IMR-90 (cell line): ENCODE data around the gene BRME1. TPM values are rescaled to one million over a fixed set of nuclear protein-coding genes. Genes with fewer than 3 reads are reported as not detected.
"Not testable (repeated sequence)": the region's sequence is repeated elsewhere in the genome, so short reads cannot be mapped to it uniquely, and the experiment has no call there.

Experiments used
- ATAC-seq: fragments of 200-7000 bp; cut with Tn5 transposase; 2 replicates; pipeline ENCODE4 v1.9.1; 2020; ENCODE audit warnings: low read depth, mild to moderate bottlenecking, moderate library complexity
- BruUV-seq: library from RNA; stranded (reverse); fragments of 400-500 nt; replicated peaks from 2 replicates; lab custom pipeline; 2021; lab: Mats Ljungman, UMichigan
- CTCF ChIA-PET: fragments of 300-600 bp; formaldehyde crosslinking; extraction: SDS; loops from one replicate; lab custom pipeline; 2021; ENCODE audit warnings: antibody characterized with exemption; lab: Yijun Ruan, JAX
- POLR2A ChIA-PET: fragments of 300-600 bp; sonication (Branson Sonifier 250); formaldehyde crosslinking; loops from one replicate; lab custom pipeline; 2022; ENCODE audit warnings: antibody characterized with exemption; ENCODE audit not compliant: unreplicated experiment; lab: Charles Lee
- DNase-seq: peaks from one replicate; pipeline ENCODE4 v3.0.0; 2013
- H2AFZ ChIP-seq: replicated peaks from 2 replicates; pipeline ENCODE3; 2013; ENCODE audit warnings: low read length, mild to moderate bottlenecking; ENCODE audit not compliant: poor library complexity
- H2AK5ac ChIP-seq: 2 replicates; pipeline ENCODE4 v1.6.1; 2013; ENCODE audit warnings: low read depth, low read length, inconsistent platforms
- H2AK9ac ChIP-seq: replicated peaks from 2 replicates; pipeline ENCODE3; 2013; ENCODE audit warnings: mild to moderate bottlenecking, low read depth, low read length, moderate library complexity; ENCODE audit not compliant: poor library complexity
- H2BK120ac ChIP-seq: 2 replicates; pipeline ENCODE4 v1.6.1; 2013; ENCODE audit warnings: low read depth, low read length, inconsistent platforms
- H2BK15ac ChIP-seq: 3 replicates; pipeline ENCODE4 v1.6.1; 2013; ENCODE audit warnings: low read depth, low read length, inconsistent platforms
- H2BK20ac ChIP-seq: 2 replicates; pipeline ENCODE4 v1.6.1; 2013; ENCODE audit warnings: low read depth, mild to moderate bottlenecking, inconsistent platforms, low read length, moderate library complexity
- H2BK5ac ChIP-seq: 2 replicates; pipeline ENCODE4 v1.6.1; 2013; ENCODE audit warnings: mild to moderate bottlenecking, low read depth, low read length, inconsistent platforms; ENCODE audit not compliant: poor library complexity, severe bottlenecking
- H3K14ac ChIP-seq: replicated peaks from 2 replicates; pipeline ENCODE4 v1.6.1; 2013; ENCODE audit warnings: low read depth, low read length, inconsistent platforms
- H3K18ac ChIP-seq: 2 replicates; pipeline ENCODE4 v1.6.1; 2013; ENCODE audit warnings: low read depth, low read length, control low read depth
- H3K23ac ChIP-seq: 2 replicates; pipeline ENCODE4 v1.6.1; 2013; ENCODE audit warnings: low read depth, low read length, inconsistent platforms
- H3K27ac ChIP-seq: 2 replicates; pipeline ENCODE4 v1.5.1; 2013; ENCODE audit warnings: mild to moderate bottlenecking, control low read depth, low read length; ENCODE audit not compliant: insufficient read depth
- H3K27me3 ChIP-seq: 2 replicates; pipeline ENCODE4 v1.6.1; 2013; ENCODE audit warnings: low read length; ENCODE audit not compliant: control insufficient read depth, insufficient read depth
- H3K36me3 ChIP-seq: 2 replicates; pipeline ENCODE4 v1.6.1; 2013; ENCODE audit warnings: low read length, mixed read lengths; ENCODE audit not compliant: control insufficient read depth, insufficient read depth
- H3K4ac ChIP-seq: 2 replicates; pipeline ENCODE4 v1.6.1; 2013; ENCODE audit warnings: low read depth, low read length, inconsistent platforms
- H3K4me1 ChIP-seq: 2 replicates; pipeline ENCODE4 v1.6.1; 2013; ENCODE audit warnings: low read length, mixed read lengths; ENCODE audit not compliant: control insufficient read depth, insufficient read depth
- H3K4me2 ChIP-seq: 2 replicates; pipeline ENCODE4 v1.6.1; 2013; ENCODE audit warnings: low read depth, mild to moderate bottlenecking, control low read depth, low read length, moderate library complexity
- H3K4me3 ChIP-seq: 2 replicates; pipeline ENCODE4 v1.5.1; 2013; ENCODE audit warnings: low read depth, mild to moderate bottlenecking, control low read depth, low read length, moderate library complexity; ENCODE audit not compliant: insufficient read depth
- H3K56ac ChIP-seq: 2 replicates; pipeline ENCODE4 v1.6.1; 2013; ENCODE audit warnings: low read length, inconsistent platforms; ENCODE audit not compliant: insufficient read depth; ENCODE audit errors: extremely low read depth
- H3K79me1 ChIP-seq, 2 experiments: 2 replicates each; pipeline ENCODE4 v1.6.1; 2013; ENCODE audit warnings: low read length in 2 of 2, inconsistent platforms in 1 of 2, low read depth in 1 of 2
- H3K9ac ChIP-seq: 2 replicates; pipeline ENCODE4 v1.6.1; 2013; ENCODE audit warnings: low read depth, low read length, control low read depth
- H3K9me1 ChIP-seq: 2 replicates; pipeline ENCODE4 v1.6.1; 2013; ENCODE audit warnings: low read length, inconsistent platforms; ENCODE audit not compliant: insufficient read depth
- H3K9me3 ChIP-seq: 2 replicates; pipeline ENCODE4 v1.6.1; 2013; ENCODE audit warnings: low read length; ENCODE audit not compliant: control insufficient read depth, insufficient read depth
- H4K20me1 ChIP-seq: 2 replicates; pipeline ENCODE4 v1.6.1; 2013; ENCODE audit warnings: low read length, inconsistent platforms; ENCODE audit not compliant: insufficient read depth
- H4K5ac ChIP-seq: 2 replicates; pipeline ENCODE4 v1.6.1; 2013; ENCODE audit warnings: mild to moderate bottlenecking, low read depth, low read length, control low read depth
- H4K8ac ChIP-seq, 2 experiments: 2 replicates each; pipeline ENCODE4 v1.6.1; 2013; ENCODE audit warnings: low read depth in 2 of 2, low read length in 2 of 2, control low read depth in 1 of 2, inconsistent platforms in 1 of 2
- H4K91ac ChIP-seq: 2 replicates; pipeline ENCODE4 v1.6.1; 2013; ENCODE audit warnings: low read depth, low read length, inconsistent platforms; ENCODE audit not compliant: insufficient read depth
- CEBPB ChIP-seq: IDR thresholded peaks from 2 replicates; pipeline ENCODE4 v1.6.1; 2012; ENCODE audit warnings: low read depth, low read length, improper control_type of control experiment
- CHD1 ChIP-seq: IDR thresholded peaks from 2 replicates; pipeline ENCODE4 v1.6.1; 2012; ENCODE audit warnings: low read depth, low read length, improper control_type of control experiment
- MAFK ChIP-seq: IDR thresholded peaks from 2 replicates; pipeline ENCODE4 v1.6.1; 2012; ENCODE audit warnings: low read depth, low read length, improper control_type of control experiment
- NFE2L2 ChIP-seq: fragments of 150-350 bp; IDR thresholded peaks from 2 replicates; pipeline ENCODE4 v1.6.1; 2016; ENCODE audit warnings: low read depth, mild to moderate bottlenecking, low read length
- RFX5 ChIP-seq: IDR thresholded peaks from 2 replicates; pipeline ENCODE4 v1.8.0; 2012; ENCODE audit warnings: low read depth, mild to moderate bottlenecking, low read length, moderate library complexity
- WGBS, 2 experiments: methylation state at CpG; one replicate each; pipeline versions ENCODE4 v1.1.5 to v1.1.7; 2013; ENCODE audit warnings: missing lambda C conversion rate in 2 of 2; ENCODE audit not compliant: insufficient read length in 1 of 2; ENCODE audit errors: extremely low coverage in 2 of 2; 5-methylcytosine and 5-hydroxymethylcytosine counted together
- dilution Hi-C: fragments of 300-500 bp; cut with HindIII; formaldehyde crosslinking; loops from one replicate; pipeline ENCODE4 v1.14.3; 2018; ENCODE audit warnings: low sequenced_read_pairs; ENCODE audit not compliant: unreplicated experiment
- in situ Hi-C: fragments of 300-500 bp; cut with MboI; formaldehyde crosslinking; loops from 3 replicates; pipeline ENCODE4 v1.14.3; 2019; ENCODE audit warnings: low sequenced_read_pairs, inconsistent platforms, mixed read lengths
- intact Hi-C: fragments of 100-400 bp; cut with micrococcal nuclease; formaldehyde crosslinking; loops from 2 replicates; pipeline ENCODE4 v1.10.0; 2022
- polyA plus RNA-seq, 3 experiments: library from polyadenylated mRNA; depleted of rRNA; stranded (reverse); fragments of >200 nt; gene quantifications; 2 replicates each; pipeline ENCODE4 v1.2.3, GENCODE V29; 2012; ENCODE audit warnings: low replicate concordance in 1 of 3
- total RNA-seq: library from RNA; depleted of rRNA; stranded (reverse); fragments of >200 nt; gene quantifications from 2 replicates; pipeline ENCODE4 v1.2.3, GENCODE V29; 2012

BRME1 gene
- total and polyA plus RNA-seq, 2 of the 4 experiments (the other 2 are of a cell fraction) = 0.18 to 0.38 TPM

GRCh38 chr19:13856497-13856896 is 49.4 kb downstream of the BRME1 start:
- H4K8ac ChIP-seq = 0 out of 4 replicates have a peak overlapping the region, but pooled peaks of 1 of the 2 experiments have one; percentile 79

DNA sequence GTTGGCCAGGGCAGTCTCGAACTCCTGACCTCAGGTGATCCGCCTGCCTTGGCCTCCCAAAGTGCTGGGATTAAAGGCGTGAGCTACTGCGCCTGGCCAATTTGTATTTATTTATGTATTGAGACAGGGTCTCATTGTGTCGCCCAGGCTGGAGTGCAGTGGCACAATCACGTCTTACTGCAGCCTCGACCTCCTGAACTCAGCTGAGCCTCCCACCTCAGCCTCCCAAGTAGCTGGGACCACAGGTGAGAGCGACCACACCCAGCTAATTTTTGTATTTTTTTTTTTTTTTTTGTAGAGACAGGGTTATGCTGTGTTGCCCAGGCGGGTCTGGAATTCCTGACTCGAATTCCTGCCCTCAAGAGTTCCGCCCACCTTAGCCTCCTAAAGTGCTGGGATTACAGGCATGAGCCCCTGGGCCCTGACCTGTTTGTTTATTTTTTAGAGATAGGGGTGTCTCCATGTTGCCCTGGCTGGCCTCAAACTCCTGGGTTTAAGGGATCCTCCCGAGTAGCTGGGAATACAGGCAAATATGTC is 53.7 kb downstream of the BRME1 start:
- Histone ChIP-seq H3K27ac (peak overlapping the region; percentile 98), H3K23ac (0 out of 2 replicates have a peak overlapping the region, but pooled peaks have one; percentile 52), H2BK20ac (peak overlapping the region; percentile 79), H3K56ac (peak overlapping the region; percentile 46), H3K9me1 (peaks cover 18% of the 10 kb centered on the region), H2BK120ac (peak overlapping the region; percentile 99), H3K4ac (peak overlapping the region; percentile 85), H3K4me1 (peaks cover 25% of the 10 kb centered on the region), H3K18ac (peak overlapping the region; percentile 68), H3K79me1 (peaks cover 11 to 46% of the 10 kb centered on the region in 2 experiments), H2BK5ac (peak overlapping the region; percentile 99), H4K91ac (peak overlapping the region; percentile 93), H2BK15ac (peak overlapping the region; percentile 99; the same call in 2 of the 3 replicates), H2AK5ac (peak overlapping the region; percentile 98), H4K8ac (peak overlapping the region; percentile 97 to 100), H2AK9ac (peak overlapping the region; percentile 52), H3K14ac (peak overlapping the region; percentile 71), H4K5ac (peak overlapping the region; percentile 59)
- H3K4me3 ChIP-seq, H3K4me2 ChIP-seq, ATAC-seq, intact Hi-C loops, H3K36me3 ChIP-seq, H2AFZ ChIP-seq, H3K27me3 ChIP-seq, H4K20me1 ChIP-seq, dilution Hi-C loops, DNase-seq, H3K9ac ChIP-seq, H3K9me3 ChIP-seq: not testable (repeated sequence)
- CTCF ChIA-PET = interaction anchor here (0.6 to 1.7 kb wide), 2 partner anchors 10 to 68 kb away, joined by 3 to 9 read pairs; no protein-coding TSS in a partner anchor
- WGBS, 2 experiments = 60% methylated on average over 2 of the region's 12 CpGs; no CpG with 5 or more reads in 1 of the 2 experiments
- POLR2A ChIA-PET = interaction anchor here (0.5 to 2.1 kb wide), 2 partner anchors 11 to 13 kb away, joined by 9 to 10 read pairs; no protein-coding TSS in a partner anchor
- TSS peak; percentile 75 for BruUV-seq
- in situ Hi-C loops = loop anchor here (25.0 kb wide), 1 partner anchor 565 kb away; no protein-coding TSS in a partner anchor

More at GRCh38 chr19:13856497-13856896, 49.4 kb downstream of the BRME1 start:
- Histone ChIP-seq H2BK15ac (peak overlapping the region; percentile 97; the same call in 2 of the 3 replicates), H2AK9ac (no peak overlapping the region), H3K14ac (no peak overlapping the region; the same call in 1 of the 2 replicates), H3K23ac (no peak overlapping the region; the same call in 1 of the 2 replicates), H2BK120ac (peak overlapping the region; percentile 73), H4K20me1 (no peaks in the 10 kb centered on the region), H2AK5ac (peak overlapping the region; percentile 91), H3K36me3 (no peaks in the 10 kb centered on the region), H3K4me1 (peaks cover 12% of the 10 kb centered on the region), H2BK20ac (peak overlapping the region; percentile 90), H3K18ac (peak overlapping the region; percentile 64; the same call in 1 of the 2 replicates), H3K4me3 (no peak overlapping the region), H3K56ac (no peak overlapping the region), H3K79me1 (peaks cover 9 to 45% of the 10 kb centered on the region in 2 experiments; a peak in 2 of 4 replicates), H3K9ac (no peak overlapping the region), H3K9me3 (no peaks in the 10 kb centered on the region), H3K27ac (no peak overlapping the region), H4K91ac (peak overlapping the region; percentile 62), H3K9me1 (peaks cover 12% of the 10 kb centered on the region), H2BK5ac (no peak overlapping the region), H3K4ac (peak overlapping the region; percentile 77), H2AFZ (peak overlapping the region; percentile 40), H4K5ac (peak overlapping the region; percentile 90; the same call in 1 of the 2 replicates), H3K4me2 (no peak overlapping the region), H3K27me3 (no peaks in the 10 kb centered on the region)
- intact Hi-C loops = no loop called here
- dilution Hi-C loops = no loop called here
- no TSS peak for BruUV-seq
- in situ Hi-C loops = loop anchor here (25.0 kb wide), 1 partner anchor 569 kb away; no protein-coding TSS in a partner anchor
- DNase-seq (no peak), ATAC-seq (no peak)
- POLR2A ChIA-PET = no interaction called here
- 60% methylated on average over 1 of the region's 2 CpGs; no CpG with 5 or more reads in 1 of the 2 experiments for WGBS, 2 experiments
- CTCF ChIA-PET = no interaction called here
- TF ChIP-seq NFE2L2 (no peak), CHD1 (no peak), CEBPB (no peak), RFX5 (no peak), MAFK (no peak)
